Activated naive CD8-positive, alpha-beta T cell treated with anti-CD3 and anti-CD28 coated beads for 36 hours (primary cell): ENCODE data around the gene GPHB5. TPM values are rescaled to one million over a fixed set of nuclear protein-coding genes. Genes with fewer than 3 reads are reported as not detected.

Experiments
- DNase-seq: peaks from one replicate; pipeline ENCODE4 v3.0.0; 2021
- H3K27ac Mint-ChIP-seq: one replicate; pipeline ENCODE4 v1.8.0; 2022; ENCODE audit warnings: mild to moderate bottlenecking, moderate library complexity, mixed read lengths
- H3K27me3 Mint-ChIP-seq: one replicate; pipeline ENCODE4 v1.8.0; 2022; ENCODE audit warnings: mild to moderate bottlenecking, mixed read lengths
- H3K36me3 Mint-ChIP-seq: one replicate; pipeline ENCODE4 v1.8.0; 2021; ENCODE audit warnings: mild to moderate bottlenecking, mixed read lengths
- H3K4me1 Mint-ChIP-seq: one replicate; pipeline ENCODE4 v1.8.0; 2021; ENCODE audit warnings: mixed read lengths
- H3K4me3 Mint-ChIP-seq: one replicate; pipeline ENCODE4 v1.8.0; 2022; ENCODE audit warnings: mild to moderate bottlenecking, moderate library complexity, mixed read lengths
- H3K9me3 Mint-ChIP-seq: one replicate; pipeline ENCODE4 v1.8.0; 2022; ENCODE audit warnings: mixed read lengths
- total RNA-seq, 2 experiments: library from RNA; stranded (reverse); gene quantifications; one replicate each; pipeline ENCODE4 v1.2.3, GENCODE V29; 2021

GPHB5 gene
- total RNA-seq, 2 experiments from 2014 or later: not detected

- Mint-ChIP-seq H3K9me3 (no peaks in the 10 kb centered on the region), H3K4me1 (no peaks in the 10 kb centered on the region), H3K4me3 (no peak overlapping the region), H3K27me3 (peaks cover 28% of the 10 kb centered on the region), H3K27ac (no peak overlapping the region), H3K36me3 (no peaks in the 10 kb centered on the region)
- no peak for DNase-seq
These were observed 16.7 kb downstream of the GPHB5 start for GRCh38 chr14:63301891-63302534.

- Mint-ChIP-seq H3K4me3 (no peak overlapping the region), H3K36me3 (no peaks in the 10 kb centered on the region), H3K27ac (no peak overlapping the region), H3K27me3 (peaks cover 28% of the 10 kb centered on the region), H3K9me3 (no peaks in the 10 kb centered on the region), H3K4me1 (peaks cover 6% of the 10 kb centered on the region)
- no peak for DNase-seq
These were observed 17.9 kb downstream of the GPHB5 start for GRCh38 chr14:63300854-63301253.

DNA sequence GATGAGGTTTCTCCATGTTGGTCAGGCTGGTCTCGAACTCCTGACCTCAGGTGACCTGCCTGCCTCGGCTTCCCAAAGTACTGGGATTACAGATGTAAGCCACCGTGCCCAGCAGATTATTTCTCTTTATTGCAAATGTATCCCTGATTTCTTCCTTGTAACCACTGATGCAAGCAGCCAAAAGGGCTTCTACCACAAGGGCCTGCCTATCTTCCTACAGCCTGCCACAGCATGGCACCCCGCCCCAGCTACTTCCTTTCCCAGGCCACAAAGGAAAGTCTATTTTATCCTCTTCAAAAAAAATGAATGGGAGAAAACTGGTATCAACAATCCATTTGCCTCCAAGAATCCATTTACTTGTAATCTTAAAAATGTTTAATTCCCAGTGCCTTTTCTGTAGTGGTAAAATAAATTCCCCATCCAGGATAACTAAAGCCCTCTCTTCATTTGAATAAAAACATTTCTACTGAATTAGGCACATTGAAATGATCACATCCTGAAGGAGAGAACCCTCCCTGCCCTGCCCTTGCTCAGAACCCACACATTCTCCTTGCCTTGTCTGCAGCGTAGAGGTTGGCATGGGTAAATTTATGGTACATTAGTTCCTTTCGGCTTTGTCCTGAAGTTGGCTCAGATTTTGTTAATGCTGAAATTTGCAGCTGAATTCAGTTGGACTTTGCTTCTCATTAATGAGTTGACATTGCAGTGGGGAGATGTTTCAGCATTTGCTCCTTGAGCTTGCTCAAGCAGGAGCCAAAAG, 19.2 kb downstream of the GPHB5 start:
- H3K4me1 Mint-ChIP-seq: peaks cover 6% of the 10 kb centered on the region
- no peaks in the 10 kb centered on the region for H3K36me3 Mint-ChIP-seq
- no peak for DNase-seq
- no peaks in the 10 kb centered on the region for H3K9me3 Mint-ChIP-seq
- no peak overlapping the region for H3K27ac Mint-ChIP-seq
- H3K4me3 Mint-ChIP-seq: no peak overlapping the region
- H3K27me3 Mint-ChIP-seq: peaks cover 28% of the 10 kb centered on the region

DNA sequence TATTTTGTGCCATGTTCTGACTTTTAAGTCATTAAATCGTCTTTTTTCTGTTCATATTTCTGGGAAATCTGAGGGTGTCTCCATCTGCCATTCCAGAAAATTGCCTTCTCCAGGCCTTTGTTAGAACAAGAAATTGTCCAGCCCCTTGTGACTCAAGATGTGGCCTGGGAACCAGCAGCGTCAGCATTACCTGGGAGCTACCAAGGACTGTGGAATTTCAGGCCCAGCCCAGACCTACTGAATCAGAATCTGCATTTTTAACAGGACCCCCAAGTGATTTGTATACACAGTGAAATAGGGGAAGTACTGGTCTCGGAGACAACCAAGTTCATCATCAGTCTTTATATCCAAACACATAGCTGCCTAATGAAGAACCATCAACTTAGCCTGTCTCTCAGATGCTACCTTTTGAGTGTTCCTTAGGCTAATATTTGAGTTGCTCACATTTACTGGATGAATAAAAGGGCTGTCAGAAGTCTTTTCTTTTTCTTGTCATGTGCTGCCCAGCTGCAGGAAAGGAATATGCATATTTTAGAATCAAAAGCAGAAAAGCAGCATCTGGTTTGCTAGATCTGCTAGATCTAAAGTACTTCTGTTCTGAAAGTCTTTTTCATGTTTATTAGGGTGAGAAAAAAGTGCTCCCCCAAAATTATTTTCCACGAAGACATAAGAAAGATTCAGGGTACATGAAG, 21.2 kb downstream of the GPHB5 start:
- Mint-ChIP-seq H3K36me3 (no peaks in the 10 kb centered on the region), H3K27ac (no peak overlapping the region), H3K4me1 (peaks cover 6% of the 10 kb centered on the region), H3K4me3 (no peak overlapping the region), H3K9me3 (no peaks in the 10 kb centered on the region), H3K27me3 (peaks cover 30% of the 10 kb centered on the region)
- DNase-seq: no peak

GRCh38 chr14:63296060-63296563, 22.6 kb downstream of the GPHB5 start:
- peaks cover 6% of the 10 kb centered on the region for H3K4me1 Mint-ChIP-seq

GRCh38 chr14:63295231-63295685, 23.5 kb downstream of the GPHB5 start:
- no peak overlapping the region for H3K4me3 Mint-ChIP-seq
- peaks cover 25% of the 10 kb centered on the region for H3K27me3 Mint-ChIP-seq
- no peaks in the 10 kb centered on the region for H3K9me3 Mint-ChIP-seq
- H3K4me1 Mint-ChIP-seq: peaks cover 6% of the 10 kb centered on the region
- H3K27ac Mint-ChIP-seq: no peak overlapping the region
- DNase-seq: no peak
- H3K36me3 Mint-ChIP-seq: no peaks in the 10 kb centered on the region

More at GRCh38 chr14:63296060-63296563, 22.6 kb downstream of the GPHB5 start:
- Mint-ChIP-seq H3K36me3 (no peaks in the 10 kb centered on the region), H3K4me3 (no peak overlapping the region), H3K9me3 (no peaks in the 10 kb centered on the region), H3K27me3 (peaks cover 22% of the 10 kb centered on the region), H3K27ac (peak overlapping the region; percentile 17)
- no peak for DNase-seq

DNA sequence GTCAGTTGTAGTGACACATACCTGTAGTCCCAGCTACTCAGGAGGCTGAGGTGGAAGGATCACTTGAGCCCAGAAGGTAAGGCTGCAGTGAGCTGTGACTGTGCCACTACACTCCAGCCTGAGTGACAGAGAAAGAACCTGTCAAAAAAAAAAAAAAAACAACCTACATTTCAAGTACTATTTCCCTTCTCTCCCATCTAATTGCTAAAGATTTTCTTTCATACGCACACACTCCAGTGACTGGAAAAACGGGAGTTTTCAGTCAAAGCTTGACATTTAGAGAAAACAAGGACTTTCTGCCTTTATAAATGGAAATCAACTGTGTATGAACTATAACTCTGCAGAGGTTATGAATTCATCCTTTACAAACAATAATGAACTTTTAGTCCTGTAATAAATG, 25.9 kb downstream of the GPHB5 start:
- no peaks in the 10 kb centered on the region for H3K9me3 Mint-ChIP-seq
- no peaks in the 10 kb centered on the region for H3K36me3 Mint-ChIP-seq

GRCh38 chr14:63290741-63291430, 27.8 kb downstream of the GPHB5 start:
- no peaks in the 10 kb centered on the region for H3K9me3 Mint-ChIP-seq
- no peak for DNase-seq
- no peak overlapping the region for H3K4me3 Mint-ChIP-seq
- no peaks in the 10 kb centered on the region for H3K36me3 Mint-ChIP-seq
- peaks cover under 1% of the 10 kb centered on the region for H3K4me1 Mint-ChIP-seq
- peaks cover 15% of the 10 kb centered on the region for H3K27me3 Mint-ChIP-seq
- no peak overlapping the region for H3K27ac Mint-ChIP-seq

More for the DNA sequence above, 25.9 kb downstream of the GPHB5 start:
- peaks cover 6% of the 10 kb centered on the region for H3K4me1 Mint-ChIP-seq
- DNase-seq: no peak
- H3K27me3 Mint-ChIP-seq: peaks cover 15% of the 10 kb centered on the region
- no peak overlapping the region for H3K27ac Mint-ChIP-seq
- H3K4me3 Mint-ChIP-seq: no peak overlapping the region

DNA sequence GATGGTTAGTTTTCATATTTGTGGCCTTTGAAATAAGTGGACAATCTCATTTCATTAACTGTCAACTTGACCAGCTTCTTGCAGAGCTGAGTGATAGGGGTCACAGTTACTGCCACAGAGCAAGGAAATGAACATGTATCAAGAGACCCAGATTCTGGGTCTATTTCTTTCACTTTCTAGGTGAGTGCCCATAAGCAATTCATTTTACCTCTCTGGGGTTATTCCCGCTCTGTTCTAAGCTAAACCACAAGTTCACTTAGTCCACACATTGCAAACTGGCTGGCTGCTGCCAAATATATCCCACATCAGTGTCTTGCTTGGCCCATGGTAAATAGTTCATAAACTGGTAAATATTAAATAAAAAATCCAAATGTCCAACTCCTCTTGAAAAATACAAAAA, 29.9 kb downstream of the GPHB5 start:
- Mint-ChIP-seq H3K27ac (no peak overlapping the region), H3K4me3 (no peak overlapping the region), H3K9me3 (no peaks in the 10 kb centered on the region)

GRCh38 chr14:63287666-63288483, 30.9 kb downstream of the GPHB5 start:
- no peaks in the 10 kb centered on the region for H3K4me1 Mint-ChIP-seq
- H3K27ac Mint-ChIP-seq: no peak overlapping the region
- H3K4me3 Mint-ChIP-seq: no peak overlapping the region
- DNase-seq: no peak
- no peaks in the 10 kb centered on the region for H3K36me3 Mint-ChIP-seq
- peaks cover 9% of the 10 kb centered on the region for H3K27me3 Mint-ChIP-seq
- no peaks in the 10 kb centered on the region for H3K9me3 Mint-ChIP-seq

More for the DNA sequence above, 29.9 kb downstream of the GPHB5 start:
- DNase-seq: no peak
- peaks cover 15% of the 10 kb centered on the region for H3K27me3 Mint-ChIP-seq
- H3K4me1 Mint-ChIP-seq: no peaks in the 10 kb centered on the region
- H3K36me3 Mint-ChIP-seq: no peaks in the 10 kb centered on the region

DNA sequence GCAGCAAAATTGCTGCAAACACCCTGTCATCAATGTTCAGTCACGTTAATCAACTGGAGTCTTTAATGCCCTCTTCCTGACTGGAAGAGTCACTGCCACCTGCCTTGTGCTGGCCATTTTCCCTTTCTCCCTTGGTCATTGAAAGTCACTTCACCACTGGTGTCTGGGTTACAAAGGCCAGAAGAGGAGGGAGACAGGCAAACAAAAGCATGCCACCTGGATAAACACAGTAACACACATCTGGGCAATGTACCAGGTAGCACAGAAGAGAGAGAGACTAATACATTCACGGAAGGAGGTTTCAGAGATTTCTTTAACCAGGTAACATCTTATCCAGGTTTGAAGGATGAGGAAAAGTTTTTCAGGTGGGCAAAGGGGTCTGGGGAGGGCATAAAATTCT, 32.7 kb downstream of the GPHB5 start:
- no peak overlapping the region for H3K4me3 Mint-ChIP-seq
- peaks cover 5% of the 10 kb centered on the region for H3K27me3 Mint-ChIP-seq
- no peaks in the 10 kb centered on the region for H3K36me3 Mint-ChIP-seq
- no peaks in the 10 kb centered on the region for H3K9me3 Mint-ChIP-seq
- no peaks in the 10 kb centered on the region for H3K4me1 Mint-ChIP-seq
- no peak for DNase-seq
- H3K27ac Mint-ChIP-seq: no peak overlapping the region

GRCh38 chr14:63283884-63284248, 34.9 kb downstream of the GPHB5 start:
- Mint-ChIP-seq H3K27me3 (no peaks in the 10 kb centered on the region), H3K4me3 (no peak overlapping the region), H3K36me3 (no peaks in the 10 kb centered on the region), H3K9me3 (no peaks in the 10 kb centered on the region), H3K27ac (no peak overlapping the region), H3K4me1 (no peaks in the 10 kb centered on the region)
- DNase-seq: no peak

GRCh38 chr14:63282997-63283883, 35.5 kb downstream of the GPHB5 start:
- no peak overlapping the region for H3K4me3 Mint-ChIP-seq
- DNase-seq: no peak
- no peaks in the 10 kb centered on the region for H3K27me3 Mint-ChIP-seq
- no peaks in the 10 kb centered on the region for H3K36me3 Mint-ChIP-seq
- no peak overlapping the region for H3K27ac Mint-ChIP-seq
- H3K4me1 Mint-ChIP-seq: no peaks in the 10 kb centered on the region
- no peaks in the 10 kb centered on the region for H3K9me3 Mint-ChIP-seq
